ENCODE data around the gene SLBP. TPM values are rescaled to one million over a fixed set of nuclear protein-coding genes. Genes with fewer than 3 reads are reported as not detected.

SLBP gene
- total RNA-seq, 1 experiment from 2014 or later, result 86.1 TPM

GRCh38 chr4:1668488-1668840 is 43.7 kb downstream of the SLBP start:
- DNase-seq (ENCODE audit: low read depth), result no peak
- in situ Hi-C loops (cut with HindIII; ENCODE audit: low pct_unique_long_range_greater_than_20kb, low sequenced_read_pairs), result no loop called here

DNA sequence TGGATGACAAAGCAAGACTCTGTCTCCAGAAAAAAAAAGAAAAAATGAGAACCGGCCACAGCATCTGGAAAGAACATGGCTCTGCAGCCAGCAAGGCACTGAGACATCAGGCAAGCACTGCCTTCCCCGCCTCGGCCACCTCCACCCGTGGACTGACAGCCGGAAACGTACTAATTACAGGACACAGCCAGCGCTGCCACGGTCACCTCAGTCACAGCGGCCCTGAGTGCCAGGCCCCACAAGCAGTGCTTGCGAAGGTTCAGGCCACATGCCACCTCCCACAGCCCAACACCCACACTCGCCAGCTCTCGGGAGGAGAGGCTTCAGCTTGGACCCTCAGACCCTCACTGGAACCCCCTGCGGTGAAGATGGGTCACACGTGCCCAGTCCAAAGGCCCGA is 44.8 kb downstream of the SLBP start:
- in situ Hi-C loops (cut with HindIII; ENCODE audit: low pct_unique_long_range_greater_than_20kb, low sequenced_read_pairs), result no loop called here
- no peak for DNase-seq (ENCODE audit: low read depth)

- no peak for DNase-seq (ENCODE audit: low read depth)
- in situ Hi-C loops (cut with HindIII; ENCODE audit: low pct_unique_long_range_greater_than_20kb, low sequenced_read_pairs), result no loop called here
Observed at GRCh38 chr4:1666391-1666790, 45.7 kb downstream of the SLBP start.

DNA sequence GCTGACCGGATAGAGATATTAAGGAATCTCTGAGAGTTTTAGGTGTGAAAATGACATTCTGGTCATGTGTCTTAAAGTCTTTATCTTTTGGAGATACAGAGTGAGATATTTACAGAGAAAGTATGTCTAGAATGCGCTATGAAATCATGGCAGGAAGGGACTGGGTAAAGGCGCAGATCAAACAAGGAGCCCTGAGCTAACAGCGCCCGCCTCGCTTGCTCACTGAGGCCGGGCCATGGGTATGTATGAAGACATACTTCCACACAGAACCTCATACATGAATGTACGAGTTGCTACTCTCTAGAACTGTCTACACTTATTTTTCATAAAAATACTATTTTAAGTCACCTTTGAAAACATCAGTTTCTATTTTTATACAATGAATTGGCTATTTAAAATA is 48.0 kb downstream of the SLBP start:
- no peak for DNase-seq (ENCODE audit: low read depth)
- in situ Hi-C loops (cut with HindIII; ENCODE audit: low pct_unique_long_range_greater_than_20kb, low sequenced_read_pairs), result no loop called here

DNA sequence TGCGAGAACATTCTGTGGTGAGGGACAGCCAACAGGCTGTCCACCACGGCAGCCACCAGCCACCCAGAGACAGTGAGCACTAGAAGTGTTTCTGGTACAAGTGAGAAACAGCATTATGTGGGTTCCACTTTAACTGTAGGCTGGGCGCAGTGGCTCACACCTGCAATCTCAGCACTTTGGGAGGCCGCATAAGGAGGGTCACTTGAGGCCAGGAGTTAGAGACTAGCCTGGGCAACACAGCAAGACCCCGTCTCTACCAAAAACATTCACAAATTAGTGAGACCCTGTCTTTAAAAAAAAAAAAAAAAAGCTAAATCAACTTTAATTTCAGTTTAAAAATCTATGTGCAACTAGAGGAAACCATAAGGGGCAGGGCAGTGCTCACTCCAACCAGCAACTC is 48.6 kb downstream of the SLBP start:
- no peak for DNase-seq (ENCODE audit: low read depth)
- in situ Hi-C loops (cut with HindIII; ENCODE audit: low pct_unique_long_range_greater_than_20kb, low sequenced_read_pairs), result no loop called here

- no peak for DNase-seq (ENCODE audit: low read depth)
- in situ Hi-C loops (cut with HindIII; ENCODE audit: low pct_unique_long_range_greater_than_20kb, low sequenced_read_pairs), result no loop called here
Observed at GRCh38 chr4:1661695-1662094, 50.4 kb downstream of the SLBP start.

DNA sequence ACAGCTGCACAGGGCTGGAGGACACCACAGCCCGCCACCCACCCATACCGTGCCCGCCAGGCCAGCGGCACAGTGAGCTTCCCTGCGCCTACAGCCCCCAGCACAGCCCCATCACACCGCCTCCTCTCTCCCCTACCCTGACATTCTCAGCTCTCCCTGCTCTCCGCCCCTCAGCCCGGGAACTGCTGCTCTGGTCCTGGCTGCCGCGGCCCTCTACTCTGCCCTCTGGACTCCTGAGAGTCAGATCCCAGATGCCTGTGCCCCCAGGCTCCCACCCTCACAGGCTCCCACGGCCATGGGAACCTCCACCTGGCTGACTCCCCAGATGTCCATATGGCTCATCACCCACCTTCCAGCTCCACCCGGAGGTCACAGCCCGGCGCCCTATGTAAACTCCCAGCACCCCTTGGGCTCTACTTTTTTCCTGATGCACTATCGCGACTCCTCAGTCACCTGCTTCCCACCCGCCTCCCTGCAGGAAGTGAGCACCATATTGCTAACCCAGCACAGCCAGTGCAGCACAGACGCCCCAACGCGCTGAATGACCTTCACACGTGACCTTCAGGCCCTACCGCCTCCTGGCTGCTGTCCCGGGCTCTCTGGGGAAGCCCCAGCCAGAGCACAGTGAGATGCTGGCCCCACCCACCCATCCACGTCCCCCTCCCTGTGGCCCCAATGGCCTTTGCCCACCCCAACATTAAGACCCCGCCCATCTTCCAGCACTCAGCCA is 51.0 kb downstream of the SLBP start:
- no peak for DNase-seq (ENCODE audit: low read depth)

GRCh38 chr4:1659104-1660043 is 52.7 kb downstream of the SLBP start:
- DNase-seq (ENCODE audit: low read depth), result no peak
- in situ Hi-C loops (cut with HindIII; ENCODE audit: low pct_unique_long_range_greater_than_20kb, low sequenced_read_pairs), result no loop called here

More for the DNA sequence above, 51.0 kb downstream of the SLBP start:
- in situ Hi-C loops (cut with HindIII; ENCODE audit: low pct_unique_long_range_greater_than_20kb, low sequenced_read_pairs), result no loop called here

GRCh38 chr4:1658581-1658980 is 53.5 kb downstream of the SLBP start:
- DNase-seq (ENCODE audit: low read depth), result no peak
- in situ Hi-C loops (cut with HindIII; ENCODE audit: low pct_unique_long_range_greater_than_20kb, low sequenced_read_pairs), result no loop called here

DNA sequence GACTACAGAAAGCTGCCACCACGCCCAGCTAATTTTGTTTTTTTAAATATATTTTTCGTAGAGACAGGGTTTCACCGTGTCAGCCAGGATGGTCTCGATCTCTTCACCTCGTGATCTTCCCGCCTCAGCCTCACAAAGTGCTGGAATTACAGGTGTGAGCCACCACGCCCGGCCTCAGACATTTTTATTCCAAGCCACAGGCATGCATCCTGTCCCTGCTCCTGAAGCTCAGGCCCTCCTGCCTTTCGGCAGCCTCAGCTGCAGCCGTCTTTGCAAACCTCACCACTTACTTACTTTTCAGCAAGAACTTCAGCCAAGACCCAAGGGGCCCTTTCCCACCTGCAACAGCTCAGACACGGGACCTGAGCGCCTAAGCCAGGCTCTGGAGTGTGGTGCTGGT is 54.0 kb downstream of the SLBP start:
- DNase-seq (ENCODE audit: low read depth), result no peak
- in situ Hi-C loops (cut with HindIII; ENCODE audit: low pct_unique_long_range_greater_than_20kb, low sequenced_read_pairs), result no loop called here

DNA sequence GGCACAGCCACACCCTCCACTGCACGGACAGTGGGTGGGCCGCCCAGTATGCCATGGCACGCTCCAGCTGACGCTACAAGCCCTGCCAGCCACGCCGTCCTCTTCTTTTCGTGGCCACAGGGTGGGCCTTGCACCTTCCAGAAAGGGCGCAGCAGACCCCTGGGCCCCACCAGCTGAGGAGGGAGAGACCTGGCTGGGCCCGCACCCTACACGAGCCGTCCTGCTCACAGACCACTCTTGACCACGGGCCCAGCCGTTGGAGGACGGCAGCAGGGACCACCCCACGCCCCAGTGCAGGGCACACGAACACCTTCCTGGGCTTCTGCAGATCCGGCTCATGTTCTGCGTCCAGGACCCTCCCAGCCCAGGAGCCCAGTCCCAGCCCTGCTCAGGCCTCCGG is 55.1 kb downstream of the SLBP start:
- in situ Hi-C loops (cut with HindIII; ENCODE audit: low pct_unique_long_range_greater_than_20kb, low sequenced_read_pairs), result no loop called here

GRCh38 chr4:1656132-1656531 is 56.0 kb downstream of the SLBP start:
- in situ Hi-C loops (cut with HindIII; ENCODE audit: low pct_unique_long_range_greater_than_20kb, low sequenced_read_pairs), result no loop called here
- DNase-seq (ENCODE audit: low read depth), result no peak

More for the DNA sequence above, 55.1 kb downstream of the SLBP start:
- DNase-seq (ENCODE audit: low read depth), result no peak

DNA sequence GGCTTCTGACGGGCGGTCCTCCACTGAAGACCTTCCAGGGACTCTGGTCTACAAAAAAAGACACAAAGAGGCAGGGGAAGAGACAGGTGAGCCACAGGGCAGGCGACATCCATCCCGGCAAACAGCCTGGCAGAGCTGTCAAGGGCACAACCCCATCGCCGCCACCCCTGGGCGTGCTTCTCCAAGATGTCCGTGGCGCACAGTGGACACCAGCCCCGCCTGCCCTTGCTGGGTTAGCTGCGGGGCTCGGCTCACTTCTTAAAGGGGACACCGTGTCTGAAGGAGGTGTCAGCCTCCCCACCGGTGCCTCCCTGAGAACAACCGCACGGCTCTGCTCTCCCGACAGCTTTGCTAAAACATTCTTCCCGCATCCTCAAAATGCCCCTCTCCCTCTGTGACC is 56.4 kb downstream of the SLBP start:
- no peak for DNase-seq (ENCODE audit: low read depth)
- in situ Hi-C loops (cut with HindIII; ENCODE audit: low pct_unique_long_range_greater_than_20kb, low sequenced_read_pairs), result no loop called here

DNA sequence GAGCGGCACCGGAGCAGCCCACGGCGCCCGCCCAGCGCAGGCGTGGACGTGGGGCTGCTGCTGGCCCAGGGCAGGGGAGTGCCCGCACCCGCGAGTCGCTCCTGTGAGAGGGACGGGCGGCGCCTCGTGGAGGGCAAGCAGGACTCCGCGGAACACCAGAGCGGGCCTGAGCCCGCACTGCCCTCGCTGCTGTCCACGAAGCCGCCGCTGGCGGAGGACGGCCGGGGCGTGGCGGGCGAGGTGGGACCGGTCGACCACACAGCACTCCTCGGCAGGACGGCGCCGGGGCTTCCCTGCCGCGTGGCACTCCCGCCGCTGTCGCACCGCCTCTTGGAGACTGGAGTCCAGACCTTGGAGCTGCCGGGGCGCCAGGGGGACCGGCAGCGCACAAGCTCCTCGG is 57.0 kb downstream of the SLBP start:
- in situ Hi-C loops (cut with HindIII; ENCODE audit: low pct_unique_long_range_greater_than_20kb, low sequenced_read_pairs), result no loop called here
- no peak for DNase-seq (ENCODE audit: low read depth)

GRCh38 chr4:1654216-1654955 is 57.7 kb downstream of the SLBP start:
- no peak for DNase-seq (ENCODE audit: low read depth)
- in situ Hi-C loops (cut with HindIII; ENCODE audit: low pct_unique_long_range_greater_than_20kb, low sequenced_read_pairs), result no loop called here

DNA sequence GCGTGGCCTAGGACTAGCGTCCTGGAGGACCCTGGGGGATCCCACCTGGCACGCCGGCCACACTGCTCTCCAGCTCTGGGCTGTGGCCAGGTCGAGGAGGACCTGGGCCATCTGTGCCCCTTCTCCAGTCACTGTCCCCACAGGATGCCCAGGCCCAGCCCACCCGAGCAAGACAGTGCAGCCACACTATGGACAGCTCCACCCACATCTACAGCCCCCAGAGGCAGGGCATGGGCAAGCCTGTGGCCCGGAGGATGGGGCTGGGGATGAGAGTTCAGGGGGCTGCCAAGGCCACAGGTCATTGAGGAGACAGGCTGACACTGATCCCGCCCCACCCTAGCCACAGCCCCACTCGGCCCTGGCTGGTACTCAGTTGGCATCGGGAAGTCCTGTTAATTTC is 58.3 kb downstream of the SLBP start:
- DNase-seq (ENCODE audit: low read depth), result no peak
- in situ Hi-C loops (cut with HindIII; ENCODE audit: low pct_unique_long_range_greater_than_20kb, low sequenced_read_pairs), result no loop called here

- in situ Hi-C loops (cut with HindIII; ENCODE audit: low pct_unique_long_range_greater_than_20kb, low sequenced_read_pairs), result no loop called here
- no peak for DNase-seq (ENCODE audit: low read depth)
Observed at GRCh38 chr4:1652088-1652487, 60.0 kb downstream of the SLBP start.

- in situ Hi-C loops (cut with HindIII; ENCODE audit: low pct_unique_long_range_greater_than_20kb, low sequenced_read_pairs), result no loop called here
Observed at GRCh38 chr4:1651609-1652008, 60.5 kb downstream of the SLBP start.

DNA sequence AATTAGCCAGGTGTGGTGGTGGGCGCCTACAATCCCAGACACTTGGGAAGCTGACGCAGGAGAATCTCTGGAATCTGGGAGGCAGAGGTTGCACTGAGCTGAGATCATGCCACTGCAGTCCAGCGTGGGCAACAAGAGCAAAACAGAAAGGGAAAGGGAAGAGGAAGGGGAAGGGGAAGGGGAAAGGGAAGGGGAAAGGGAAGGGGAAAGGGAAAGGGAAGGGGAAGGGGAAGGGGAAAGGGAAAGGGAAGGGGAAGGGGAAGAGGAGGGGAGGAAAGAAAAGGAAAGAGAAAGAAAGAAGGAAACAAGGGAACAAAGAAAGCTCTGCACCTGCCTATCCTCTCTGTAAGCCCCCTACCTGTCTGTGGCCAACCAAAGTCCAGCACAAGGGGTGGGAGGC is 63.2 kb downstream of the SLBP start:
- no peak for DNase-seq (ENCODE audit: low read depth)
- in situ Hi-C loops (cut with HindIII; ENCODE audit: low pct_unique_long_range_greater_than_20kb, low sequenced_read_pairs), result no loop called here

More at GRCh38 chr4:1651609-1652008, 60.5 kb downstream of the SLBP start:
- no peak for DNase-seq (ENCODE audit: low read depth)
